ENCODE results near the gene SREBF1. TPM values are rescaled to one million over a fixed set of nuclear protein-coding genes. Genes with fewer than 3 reads are reported as not detected.

Gene SREBF1
- total RNA-seq, 1 donor from 2014 or later = 171 TPM

DNA sequence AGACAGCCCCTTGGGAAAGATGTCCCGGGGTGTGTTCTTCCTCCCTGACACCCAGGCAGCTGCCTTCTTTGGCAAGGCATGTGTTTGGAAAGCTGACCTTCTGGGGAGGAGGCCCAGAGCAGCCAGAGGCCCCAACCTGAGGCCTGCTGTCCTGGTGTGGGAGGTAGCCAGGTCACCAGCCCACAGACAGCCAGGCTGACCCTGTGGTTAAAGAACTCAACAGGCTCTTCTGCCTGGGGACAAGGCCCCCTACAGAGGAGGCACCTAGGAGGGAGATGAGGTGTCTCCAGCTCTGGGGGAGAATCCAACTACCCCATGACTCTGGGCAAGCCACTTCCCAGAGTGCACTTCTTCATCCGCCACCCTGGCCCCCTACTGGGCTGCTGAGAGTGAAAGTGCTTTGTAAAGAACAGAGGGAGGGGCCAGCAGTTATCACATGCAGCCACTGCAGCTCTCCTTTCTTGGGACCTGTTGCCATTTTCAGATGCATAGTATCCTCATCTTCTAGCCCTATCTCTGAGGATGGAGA is 13.1 kb upstream of the SREBF1 start:
- Mint-ChIP-seq H3K9me3 (no peaks in the 10 kb centered on the region), H3K4me3 (peak overlapping the region; percentile 64), H3K4me1 (peaks cover 66% of the 10 kb centered on the region), H3K36me3 (ENCODE audit: low read depth) (peaks cover 11% of the 10 kb centered on the region), H3K27me3 (no peaks in the 10 kb centered on the region), H3K27ac (peak overlapping the region; percentile 97)
- intact Hi-C loops (cut with micrococcal nuclease) = loop anchor here (1.0 to 5.0 kb wide), 4 partner anchors 10 to 187 kb away; partner anchors contain the start of genes ATPAF2, GID4 and SREBF1
- peak; percentile 93 for DNase-seq

DNA sequence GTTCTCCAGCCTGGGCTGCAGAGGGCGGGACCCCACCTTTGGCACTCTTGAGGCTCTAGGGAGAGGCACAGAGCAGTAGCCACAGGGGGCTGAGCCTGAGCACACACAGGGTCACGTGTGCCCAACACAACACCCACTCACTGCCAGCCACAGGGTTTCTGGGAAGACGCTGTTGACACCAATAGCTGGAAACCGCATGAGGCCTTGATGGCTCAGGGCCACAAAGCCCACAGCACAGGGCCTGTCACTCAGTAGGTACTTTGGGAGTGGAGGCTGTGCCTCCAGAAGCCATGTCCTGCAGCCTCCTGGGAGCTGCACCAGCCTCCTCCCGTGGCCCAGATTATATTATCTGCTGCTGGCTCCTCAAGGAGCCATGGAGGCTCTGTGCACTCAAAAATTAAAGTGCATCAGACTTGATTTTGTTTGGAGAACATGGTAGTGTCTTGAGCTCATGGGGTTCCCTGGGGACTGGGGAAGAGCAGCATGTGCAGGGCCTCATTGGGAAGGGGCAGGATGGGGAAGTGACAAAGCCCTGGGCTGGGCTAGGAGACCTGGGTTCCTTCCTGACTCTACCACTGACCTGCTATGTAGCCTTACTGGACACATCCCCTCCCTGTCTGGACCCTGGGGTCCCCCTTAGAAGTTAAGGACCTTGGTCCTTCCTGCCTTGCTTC is 12.5 kb upstream of the SREBF1 start:
- peak; percentile 96 for DNase-seq
- intact Hi-C loops (cut with micrococcal nuclease) = loop anchor here (1.0 to 5.0 kb wide), 3 partner anchors 9 to 188 kb away; partner anchors contain the start of genes ATPAF2, GID4 and SREBF1
- no peaks in the 10 kb centered on the region for H3K27me3 Mint-ChIP-seq

DNA sequence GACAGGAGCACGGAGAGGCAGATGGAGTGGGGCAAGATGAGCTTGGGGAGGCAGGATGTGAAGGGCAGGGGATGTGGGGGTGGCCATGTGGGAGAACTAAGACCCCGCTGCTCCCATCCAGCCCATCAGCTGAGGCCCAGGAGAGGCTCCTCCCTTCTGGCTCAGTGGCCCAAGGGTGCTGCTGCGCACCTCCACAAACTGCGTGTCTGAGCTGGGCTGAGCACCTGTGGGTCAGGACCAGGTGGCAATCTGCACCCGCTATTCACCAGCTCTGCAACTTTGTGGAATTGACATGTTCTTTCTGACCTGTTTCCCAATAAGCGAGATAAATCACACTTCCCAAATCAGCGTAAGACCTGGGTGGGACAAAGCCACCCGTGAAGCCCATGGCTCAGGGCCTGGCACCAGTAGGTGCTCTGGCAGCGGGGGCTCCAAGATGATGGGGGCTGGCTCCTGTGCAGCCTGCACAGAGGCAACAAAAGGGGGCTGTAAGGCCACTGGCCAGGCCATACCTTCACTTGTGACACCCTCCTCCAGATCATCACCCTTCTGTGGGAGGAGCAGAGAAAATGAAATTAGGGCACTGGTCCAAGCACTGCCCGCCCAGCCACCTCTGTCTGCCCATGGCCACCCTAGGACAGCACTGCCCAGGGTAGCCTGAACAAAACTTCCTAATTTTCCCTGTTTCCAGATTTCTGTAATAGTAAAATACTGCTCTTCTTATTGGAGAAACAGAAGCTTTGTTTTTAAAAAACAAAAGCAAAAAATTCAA is 11.7 kb upstream of the SREBF1 start:
- H3K27me3 Mint-ChIP-seq = no peaks in the 10 kb centered on the region
- peak overlapping the region; percentile 97 for H3K27ac Mint-ChIP-seq
- peaks cover 55% of the 10 kb centered on the region for H3K4me1 Mint-ChIP-seq
- intact Hi-C loops (cut with micrococcal nuclease) = loop anchor here (1.0 to 5.0 kb wide), 3 partner anchors 8 to 189 kb away; partner anchors contain the start of genes ATPAF2, GID4 and SREBF1
- no peaks in the 10 kb centered on the region for H3K9me3 Mint-ChIP-seq
- DNase-seq = peak; percentile 63
- peaks cover 10% of the 10 kb centered on the region for H3K36me3 Mint-ChIP-seq (ENCODE audit: low read depth)
- peak overlapping the region; percentile 64 for H3K4me3 Mint-ChIP-seq

More for the DNA sequence above, 12.5 kb upstream of the SREBF1 start:
- peaks cover 62% of the 10 kb centered on the region for H3K4me1 Mint-ChIP-seq
- H3K9me3 Mint-ChIP-seq = no peaks in the 10 kb centered on the region
- H3K36me3 Mint-ChIP-seq (ENCODE audit: low read depth) = peaks cover 11% of the 10 kb centered on the region
- peak overlapping the region; percentile 97 for H3K27ac Mint-ChIP-seq
- H3K4me3 Mint-ChIP-seq = peak overlapping the region; percentile 64

DNA sequence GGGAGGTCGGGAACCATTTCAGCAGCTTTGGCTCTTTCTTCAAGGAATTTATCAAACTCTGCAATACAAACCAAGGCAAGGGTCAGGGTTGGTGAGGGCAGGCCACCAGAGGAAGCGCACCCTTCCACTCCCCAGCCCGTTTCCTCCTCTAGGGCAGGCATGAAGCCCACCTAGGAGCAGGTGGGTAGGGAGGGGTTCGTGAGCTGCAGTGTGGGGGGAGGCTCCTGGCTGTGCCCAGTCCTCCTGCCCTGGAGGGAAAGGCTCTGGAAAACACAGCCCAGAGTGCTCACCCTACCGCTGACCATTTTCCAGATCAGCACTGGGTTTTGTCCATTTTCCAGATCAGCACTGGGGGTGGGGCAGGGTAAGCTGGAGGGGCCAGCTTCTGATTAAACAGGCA is 10.9 kb upstream of the SREBF1 start:
- H3K9me3 Mint-ChIP-seq = no peaks in the 10 kb centered on the region
- H3K27me3 Mint-ChIP-seq = no peaks in the 10 kb centered on the region
- H3K36me3 Mint-ChIP-seq (ENCODE audit: low read depth) = peaks cover 8% of the 10 kb centered on the region
- H3K27ac Mint-ChIP-seq = peak overlapping the region; percentile 56
- DNase-seq = peak; percentile 54
- H3K4me1 Mint-ChIP-seq = peaks cover 50% of the 10 kb centered on the region
- peak overlapping the region; percentile 14 for H3K4me3 Mint-ChIP-seq
- intact Hi-C loops (cut with micrococcal nuclease) = loop anchor here (5.0 kb wide), 1 partner anchor 190 kb away; the partner anchor contains the start of genes ATPAF2 and GID4

DNA sequence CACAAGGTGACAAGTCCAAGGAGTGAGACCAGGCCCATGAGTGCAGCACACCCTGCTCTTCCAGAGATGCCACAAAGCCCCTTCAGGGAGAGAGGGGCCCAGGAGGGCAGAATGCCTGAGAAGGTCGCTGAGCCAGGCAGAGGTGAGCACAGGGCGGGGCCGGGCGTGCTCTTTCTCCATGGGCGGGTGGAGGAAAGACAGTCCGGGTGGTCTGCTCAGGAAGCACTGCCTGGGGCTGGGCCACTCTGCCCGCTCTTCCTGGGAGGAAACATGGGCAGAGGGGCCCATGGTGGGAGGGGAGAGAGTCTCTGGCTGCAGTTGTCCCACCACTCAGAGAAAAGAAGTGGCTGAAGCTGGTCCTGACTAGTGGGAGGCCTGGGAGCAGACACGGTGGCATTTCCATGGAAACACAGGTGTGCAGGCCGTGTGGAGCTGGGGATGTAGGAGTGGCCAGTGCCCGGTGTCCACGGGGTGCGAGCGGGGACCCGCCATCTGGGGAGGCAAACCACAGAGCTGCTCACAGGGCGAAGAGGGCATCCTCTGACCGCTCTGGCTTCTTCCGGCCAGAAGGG is 10.4 kb upstream of the SREBF1 start:
- no peak overlapping the region for H3K4me3 Mint-ChIP-seq
- DNase-seq = peak; percentile 60
- H3K36me3 Mint-ChIP-seq (ENCODE audit: low read depth) = peaks cover 8% of the 10 kb centered on the region
- H3K4me1 Mint-ChIP-seq = peaks cover 47% of the 10 kb centered on the region
- no peaks in the 10 kb centered on the region for H3K9me3 Mint-ChIP-seq
- peak overlapping the region; percentile 56 for H3K27ac Mint-ChIP-seq
- intact Hi-C loops (cut with micrococcal nuclease) = loop anchor here (5.0 kb wide), 1 partner anchor 190 kb away; the partner anchor contains the start of genes ATPAF2 and GID4
- no peaks in the 10 kb centered on the region for H3K27me3 Mint-ChIP-seq

DNA sequence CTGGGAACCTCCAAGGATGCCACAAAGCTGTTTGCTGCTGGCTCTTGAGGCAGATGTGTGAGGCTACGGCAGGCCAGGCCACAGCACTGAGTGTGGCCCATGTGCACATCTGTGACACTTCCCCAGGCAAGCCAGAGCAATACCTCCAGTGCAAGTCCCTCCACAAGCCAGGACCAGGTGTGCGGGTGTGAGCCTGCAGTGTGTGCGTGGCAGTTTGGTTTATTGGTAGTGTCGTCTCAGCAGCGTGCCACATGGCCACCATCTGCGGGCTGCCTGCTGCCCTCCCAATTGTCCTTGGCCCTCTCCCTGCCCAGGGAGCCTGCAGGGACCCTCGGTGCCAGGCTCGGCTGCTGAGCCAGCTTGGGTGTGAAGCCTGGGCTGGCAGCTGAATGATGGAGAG is 9.9 kb upstream of the SREBF1 start:
- H3K27me3 Mint-ChIP-seq = no peaks in the 10 kb centered on the region
- no peaks in the 10 kb centered on the region for H3K9me3 Mint-ChIP-seq
- H3K4me1 Mint-ChIP-seq = peaks cover 42% of the 10 kb centered on the region
- peak; percentile 58 for DNase-seq
- no peak overlapping the region for H3K4me3 Mint-ChIP-seq
- peak overlapping the region; percentile 20 for H3K27ac Mint-ChIP-seq
- intact Hi-C loops (cut with micrococcal nuclease) = loop anchor here (5.0 kb wide), 1 partner anchor 191 kb away; the partner anchor contains the start of genes ATPAF2 and GID4
- peaks cover 8% of the 10 kb centered on the region for H3K36me3 Mint-ChIP-seq (ENCODE audit: low read depth)

DNA sequence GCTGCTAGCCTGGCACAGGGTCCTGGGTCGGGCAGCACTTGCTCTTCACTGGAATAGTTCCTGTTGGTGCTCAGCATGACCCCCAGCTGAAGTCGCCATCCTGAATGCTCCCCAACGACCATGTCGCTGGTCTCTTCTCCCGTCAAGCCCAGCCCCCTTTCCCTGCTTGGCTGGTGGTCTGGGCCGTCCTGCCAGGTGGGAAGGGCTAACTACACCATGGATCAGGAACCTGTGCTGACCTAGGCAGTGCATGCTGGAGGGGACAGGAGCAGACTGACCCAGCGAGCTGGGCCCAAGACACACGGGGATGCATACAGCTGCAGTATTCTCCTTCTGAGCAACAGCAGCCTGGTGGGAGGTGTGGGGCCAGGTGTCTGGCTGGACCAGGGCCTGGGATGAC is 9.2 kb upstream of the SREBF1 start:
- H3K9me3 Mint-ChIP-seq = no peaks in the 10 kb centered on the region
- no peak overlapping the region for H3K4me3 Mint-ChIP-seq
- no peak for DNase-seq
- H3K27ac Mint-ChIP-seq = peak overlapping the region; percentile 53
- H3K36me3 Mint-ChIP-seq (ENCODE audit: low read depth) = peaks cover 6% of the 10 kb centered on the region
- H3K4me1 Mint-ChIP-seq = peaks cover 41% of the 10 kb centered on the region
- intact Hi-C loops (cut with micrococcal nuclease) = loop anchor here (5.0 kb wide), 1 partner anchor 191 kb away; the partner anchor contains the start of genes ATPAF2 and GID4
- no peaks in the 10 kb centered on the region for H3K27me3 Mint-ChIP-seq

DNA sequence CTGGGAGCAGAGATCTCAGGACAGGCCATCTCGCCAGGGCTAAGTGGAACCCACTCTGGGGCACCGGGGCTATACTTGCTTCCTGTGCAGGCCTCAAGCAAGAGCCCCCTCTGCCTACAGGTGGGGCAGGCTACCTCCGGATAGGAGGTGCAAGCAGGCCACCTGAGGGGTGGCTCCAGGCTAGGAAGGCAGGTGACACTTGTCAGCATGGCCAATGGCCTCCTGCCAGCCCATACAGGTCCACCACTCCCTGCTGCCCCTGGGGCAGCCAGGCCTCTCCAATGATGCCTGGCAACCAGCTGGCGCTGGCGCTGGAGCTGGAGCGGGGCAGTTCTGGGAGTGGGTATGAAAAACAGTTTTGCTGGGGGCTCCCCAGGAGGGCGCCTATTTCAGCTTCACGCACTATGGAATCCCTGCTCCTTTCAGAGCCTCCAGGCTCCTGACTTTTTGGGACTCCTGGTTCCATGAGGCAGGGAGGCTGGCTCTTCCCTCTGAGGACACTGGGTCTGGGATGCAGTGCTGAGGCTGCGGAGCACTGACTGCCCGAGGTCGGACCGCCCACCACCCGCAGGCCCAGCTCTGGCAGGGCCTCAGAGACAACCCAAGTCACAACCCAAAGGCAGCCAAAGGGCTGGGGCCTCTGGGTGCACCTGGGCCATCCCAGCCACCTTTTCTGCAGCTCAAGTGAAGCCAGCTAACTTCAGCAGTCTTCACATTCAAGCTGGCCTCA is 8.4 kb upstream of the SREBF1 start:
- Mint-ChIP-seq H3K9me3 (no peaks in the 10 kb centered on the region), H3K4me1 (peaks cover 38% of the 10 kb centered on the region), H3K4me3 (no peak overlapping the region), H3K27ac (peak overlapping the region; percentile 29), H3K36me3 (ENCODE audit: low read depth) (peaks cover 3% of the 10 kb centered on the region), H3K27me3 (no peaks in the 10 kb centered on the region)
- intact Hi-C loops (cut with micrococcal nuclease) = loop anchor here (5.0 kb wide), 1 partner anchor 192 kb away; the partner anchor contains the start of genes ATPAF2 and GID4
- DNase-seq = no peak

DNA sequence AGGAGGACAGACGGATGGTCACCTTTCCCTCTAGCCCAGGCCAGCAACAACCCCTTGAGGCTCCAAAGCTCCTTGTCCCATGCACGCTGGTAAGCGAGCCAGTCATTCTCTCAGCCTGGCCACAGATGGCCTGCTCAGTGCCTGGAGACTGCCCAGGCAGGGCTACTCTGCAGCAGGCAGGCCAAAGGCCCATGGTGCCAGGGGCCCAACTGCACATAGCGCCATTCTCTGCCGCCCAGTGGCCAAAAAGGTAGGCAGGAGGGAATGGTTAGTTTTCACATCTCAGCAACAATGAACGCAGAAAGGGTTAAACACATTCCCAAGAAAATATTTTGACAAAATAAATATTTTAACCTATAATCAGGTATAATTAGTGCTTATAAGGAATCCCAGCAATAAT is 7.7 kb upstream of the SREBF1 start:
- H3K4me1 Mint-ChIP-seq = peaks cover 33% of the 10 kb centered on the region
- DNase-seq = no peak
- no peak overlapping the region for H3K4me3 Mint-ChIP-seq
- H3K9me3 Mint-ChIP-seq = no peaks in the 10 kb centered on the region
- H3K27ac Mint-ChIP-seq = no peak overlapping the region
- intact Hi-C loops (cut with micrococcal nuclease) = no loop called here
- H3K27me3 Mint-ChIP-seq = no peaks in the 10 kb centered on the region
- peaks cover 3% of the 10 kb centered on the region for H3K36me3 Mint-ChIP-seq (ENCODE audit: low read depth)

DNA sequence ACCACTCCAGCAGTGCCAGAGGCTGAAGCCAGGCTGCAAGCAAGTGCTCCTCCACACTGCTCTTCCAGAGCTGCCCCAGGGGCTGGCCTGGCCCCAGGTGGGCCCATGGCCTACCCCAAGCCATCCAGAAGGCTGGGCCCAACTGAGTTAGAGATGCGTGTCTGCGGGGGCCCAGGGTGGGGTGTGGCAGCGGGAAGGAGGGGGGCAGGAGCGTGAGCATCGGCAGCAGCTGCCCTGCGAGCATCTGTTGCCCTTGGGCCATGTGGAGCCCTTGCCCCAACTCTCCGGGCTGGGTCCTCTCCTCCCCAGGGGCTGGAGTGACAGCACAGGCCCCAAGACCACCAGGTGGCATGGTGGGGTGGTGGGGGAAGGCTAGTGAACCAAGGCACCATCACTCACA is 7.3 kb upstream of the SREBF1 start:
- no peaks in the 10 kb centered on the region for H3K27me3 Mint-ChIP-seq
- H3K36me3 Mint-ChIP-seq (ENCODE audit: low read depth) = peaks cover 3% of the 10 kb centered on the region
- H3K9me3 Mint-ChIP-seq = no peaks in the 10 kb centered on the region
- H3K27ac Mint-ChIP-seq = no peak overlapping the region
- intact Hi-C loops (cut with micrococcal nuclease) = no loop called here
- H3K4me1 Mint-ChIP-seq = peaks cover 33% of the 10 kb centered on the region
- no peak for DNase-seq
- H3K4me3 Mint-ChIP-seq = no peak overlapping the region

DNA sequence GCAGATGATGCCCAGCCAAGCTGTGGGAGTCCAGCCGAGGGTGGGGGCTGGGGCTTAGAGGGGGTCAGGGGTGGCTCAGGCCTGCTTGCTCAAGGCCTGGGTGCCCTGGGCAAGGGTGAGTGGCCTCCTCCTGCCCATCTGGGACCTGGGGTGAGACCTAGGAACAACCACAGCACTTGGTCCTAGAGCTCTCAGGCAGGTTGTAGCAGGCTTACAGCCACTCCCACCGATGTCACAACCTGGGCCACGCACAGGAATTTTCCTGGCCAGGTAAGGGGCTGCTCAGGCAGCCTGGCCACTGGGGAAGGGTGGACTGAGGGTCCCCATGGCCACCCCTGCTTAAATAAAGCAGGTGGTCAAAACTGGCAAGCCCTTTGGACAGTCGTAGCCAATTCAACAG is 6.3 kb upstream of the SREBF1 start:
- H3K27ac Mint-ChIP-seq = no peak overlapping the region
- H3K27me3 Mint-ChIP-seq = no peaks in the 10 kb centered on the region
- H3K36me3 Mint-ChIP-seq (ENCODE audit: low read depth) = peaks cover 3% of the 10 kb centered on the region
- no peaks in the 10 kb centered on the region for H3K9me3 Mint-ChIP-seq
- H3K4me1 Mint-ChIP-seq = peaks cover 33% of the 10 kb centered on the region
- intact Hi-C loops (cut with micrococcal nuclease) = no loop called here
- no peak for DNase-seq
- H3K4me3 Mint-ChIP-seq = no peak overlapping the region

DNA sequence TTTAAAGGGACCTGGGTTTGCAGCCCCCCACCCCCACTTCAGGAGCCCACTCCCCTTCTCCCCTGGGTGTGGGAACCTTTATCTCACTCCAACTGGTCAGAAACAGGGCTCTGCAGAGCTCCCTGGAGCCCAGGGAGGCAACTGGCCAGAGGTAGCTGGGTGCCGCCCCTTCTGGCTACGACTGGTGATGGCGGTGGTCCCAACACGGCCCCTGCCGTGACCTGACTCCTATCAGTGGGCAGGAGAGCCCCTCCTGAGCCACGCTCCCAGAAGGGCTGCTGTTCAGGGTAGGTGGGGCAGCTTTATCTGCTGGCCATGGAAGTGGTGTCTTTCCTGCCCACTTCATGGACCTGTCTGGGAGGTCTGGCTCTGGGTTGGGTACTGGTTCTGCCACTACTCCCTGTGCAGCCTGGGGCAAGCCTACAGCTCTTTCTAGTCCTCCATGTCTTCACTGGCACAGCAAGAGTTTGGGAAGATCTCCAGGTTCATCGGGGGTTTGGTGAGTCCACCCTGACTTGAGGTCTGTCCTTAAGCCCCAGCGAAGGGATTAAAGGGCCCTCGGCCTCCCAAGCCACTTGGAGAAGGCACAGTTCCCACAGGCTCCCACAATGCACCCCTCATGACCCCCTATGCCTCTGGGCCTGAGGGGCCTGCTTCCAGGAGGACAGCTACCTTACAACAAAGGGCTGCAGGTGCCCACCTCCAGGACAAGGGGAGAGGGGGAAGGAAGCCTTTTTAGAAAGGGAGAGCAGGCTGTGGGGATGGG is 5.5 kb upstream of the SREBF1 start:
- Mint-ChIP-seq H3K36me3 (ENCODE audit: low read depth) (peaks cover 2% of the 10 kb centered on the region), H3K4me3 (no peak overlapping the region), H3K4me1 (peaks cover 37% of the 10 kb centered on the region), H3K27ac (no peak overlapping the region), H3K9me3 (no peaks in the 10 kb centered on the region), H3K27me3 (no peaks in the 10 kb centered on the region)
- DNase-seq = no peak
- intact Hi-C loops (cut with micrococcal nuclease) = no loop called here
